H9 (cell line): ENCODE results near the gene TIGD3. TPM values are rescaled to one million over a fixed set of nuclear protein-coding genes. Genes with fewer than 3 reads are reported as not detected.

Experiments used
- DNase-seq: peaks from one replicate; pipeline ENCODE4 v3.0.0-alpha.2; 2017
- H2AFZ ChIP-seq: one replicate; pipeline ENCODE4 v1.6.1; 2013; ENCODE audit warnings: mild to moderate bottlenecking, low read length, control low read depth, moderate library complexity
- H2AK5ac ChIP-seq: 2 replicates; pipeline ENCODE4 v1.6.1; 2013; ENCODE audit warnings: low read length, control low read depth, mixed read lengths; ENCODE audit not compliant: insufficient read length
- H2BK120ac ChIP-seq: one replicate; pipeline ENCODE4 v1.6.1; 2013; ENCODE audit warnings: low read depth, mild to moderate bottlenecking, low read length, control low read depth, inconsistent platforms; ENCODE audit not compliant: poor library complexity, severe bottlenecking
- H2BK12ac ChIP-seq: 2 replicates; pipeline ENCODE4 v1.6.1; 2013; ENCODE audit warnings: low read length, control low read depth, mixed read lengths, low read depth; ENCODE audit not compliant: insufficient read length
- H2BK15ac ChIP-seq: 2 replicates; pipeline ENCODE4 v1.6.1; 2013; ENCODE audit warnings: low read depth, low read length, control low read depth
- H2BK20ac ChIP-seq: one replicate; pipeline ENCODE4 v1.6.1; 2013; ENCODE audit warnings: low read depth, mild to moderate bottlenecking, low read length, control low read depth, inconsistent platforms; ENCODE audit not compliant: poor library complexity, severe bottlenecking
- H2BK5ac ChIP-seq: 2 replicates; pipeline ENCODE4 v1.6.1; 2013; ENCODE audit warnings: low read length, control low read depth, mixed read lengths; ENCODE audit not compliant: insufficient read length
- H3K14ac ChIP-seq: 2 replicates; pipeline ENCODE4 v1.6.1; 2013; ENCODE audit warnings: low read length, control low read depth; ENCODE audit not compliant: insufficient read depth
- H3K18ac ChIP-seq: 2 replicates; pipeline ENCODE4 v1.6.1; 2013; ENCODE audit warnings: low read depth, mild to moderate bottlenecking, mixed read lengths, low read length, control low read depth; ENCODE audit not compliant: insufficient read length
- H3K23ac ChIP-seq: 2 replicates; pipeline ENCODE4 v1.6.1; 2013; ENCODE audit warnings: low read length, control low read depth, mixed read lengths, low read depth; ENCODE audit not compliant: insufficient read length
- H3K23me2 ChIP-seq: 2 replicates; pipeline ENCODE4 v1.6.1; 2013; ENCODE audit warnings: low read depth, mild to moderate bottlenecking, mixed read lengths, low read length, control low read depth; ENCODE audit not compliant: insufficient read length, poor library complexity, severe bottlenecking
- H3K27ac ChIP-seq: 2 replicates; pipeline ENCODE4 v1.5.1; 2013; ENCODE audit warnings: low read length, control low read depth, mixed read lengths, low read depth; ENCODE audit not compliant: insufficient read length
- H3K27me3 ChIP-seq: 2 replicates; pipeline ENCODE4 v1.6.1; 2013; ENCODE audit warnings: low read length, control low read depth, inconsistent platforms; ENCODE audit not compliant: insufficient read depth
- H3K4ac ChIP-seq: 2 replicates; pipeline ENCODE4 v1.6.1; 2013; ENCODE audit warnings: low read depth, mild to moderate bottlenecking, control low read depth, inconsistent platforms, low read length, moderate library complexity
- H3K4me1 ChIP-seq: 2 replicates; pipeline ENCODE4 v1.6.1; 2013; ENCODE audit warnings: low read length, control low read depth, inconsistent platforms; ENCODE audit not compliant: insufficient read depth
- H3K4me2 ChIP-seq: 2 replicates; pipeline ENCODE4 v1.6.1; 2013; ENCODE audit warnings: low read length, control low read depth, mixed read lengths; ENCODE audit not compliant: insufficient read length, insufficient read depth
- H3K56ac ChIP-seq: 2 replicates; pipeline ENCODE4 v1.6.1; 2013; ENCODE audit warnings: low read depth, mild to moderate bottlenecking, mixed read lengths, low read length, control low read depth; ENCODE audit not compliant: insufficient read length
- H3K79me1 ChIP-seq: 2 replicates; pipeline ENCODE4 v1.6.1; 2013; ENCODE audit warnings: low read depth, mild to moderate bottlenecking, moderate library complexity, low read length, control low read depth, inconsistent platforms; ENCODE audit not compliant: insufficient read depth, poor library complexity, severe bottlenecking
- H3K79me2 ChIP-seq: 2 replicates; pipeline ENCODE4 v1.6.1; 2013; ENCODE audit warnings: low read length, control low read depth, inconsistent platforms; ENCODE audit not compliant: insufficient read depth
- H3K9ac ChIP-seq: 2 replicates; pipeline ENCODE4 v1.6.1; 2013; ENCODE audit warnings: low read length, control low read depth, mixed read lengths; ENCODE audit not compliant: insufficient read length; ENCODE audit errors: extremely low read depth
- H3K9me3 ChIP-seq: one replicate; pipeline ENCODE4 v1.6.1; 2013; ENCODE audit warnings: low read depth, low read length, inconsistent platforms; ENCODE audit not compliant: control insufficient read depth
- H3T11ph ChIP-seq: one replicate; pipeline ENCODE4 v1.6.1; 2013; ENCODE audit warnings: mild to moderate bottlenecking, low read length, control low read depth, inconsistent platforms
- H4K20me1 ChIP-seq: one replicate; pipeline ENCODE4 v1.6.1; 2013; ENCODE audit not compliant: control insufficient read depth, insufficient read length, insufficient read depth
- H4K5ac ChIP-seq: 2 replicates; pipeline ENCODE4 v1.6.1; 2013; ENCODE audit warnings: low read depth, mild to moderate bottlenecking, mixed read lengths, low read length, control low read depth; ENCODE audit not compliant: insufficient read length
- H4K8ac ChIP-seq: replicated peaks from 2 replicates; pipeline ENCODE4 v1.6.1; 2013; ENCODE audit warnings: low read length, control low read depth, mixed read lengths, low read depth; ENCODE audit not compliant: insufficient read length
- H4K91ac ChIP-seq: 2 replicates; pipeline ENCODE4 v1.6.1; 2013; ENCODE audit warnings: low read depth, mild to moderate bottlenecking, moderate library complexity, mixed read lengths, low read length, control low read depth; ENCODE audit not compliant: insufficient read length
- H3K27ac Mint-ChIP-seq, 3 experiments: 2 replicates in 2 of 3; 3 replicates in 1 of 3; pipeline ENCODE4 v1.8.0; 2020 to 2021; ENCODE audit warnings: mixed read lengths in 3 of 3, mild to moderate bottlenecking in 1 of 3, moderate library complexity in 1 of 3
- H3K27me3 Mint-ChIP-seq: 2 replicates; pipeline ENCODE4 v1.8.0; 2021; ENCODE audit warnings: low read depth, mild to moderate bottlenecking, moderate library complexity, mixed read lengths
- H3K36me3 Mint-ChIP-seq, 3 experiments: 2 replicates in 2 of 3; 3 replicates in 1 of 3; pipeline ENCODE4 v1.8.0; 2020 to 2021; ENCODE audit warnings: low read depth in 3 of 3, mixed read lengths in 3 of 3; ENCODE audit not compliant: insufficient read depth in 1 of 3
- H3K4me1 Mint-ChIP-seq, 2 experiments: 2 replicates each; pipeline ENCODE4 v1.8.0; 2020; ENCODE audit warnings: mixed read lengths in 2 of 2
- H3K4me3 Mint-ChIP-seq, 2 experiments: 2 replicates in 1 of 2; 3 replicates in 1 of 2; pipeline ENCODE4 v1.8.0; 2020 to 2021; ENCODE audit warnings: mild to moderate bottlenecking in 2 of 2, mixed read lengths in 2 of 2, moderate library complexity in 1 of 2
- H3K9me3 Mint-ChIP-seq, 2 experiments: 2 replicates in 1 of 2; 3 replicates in 1 of 2; pipeline ENCODE4 v1.8.0; 2020; ENCODE audit warnings: mild to moderate bottlenecking in 2 of 2, mixed read lengths in 2 of 2, moderate library complexity in 1 of 2
- CTCF ChIP-seq: fragments of 200-600 bp; sonication (generic); conservative IDR thresholded peaks from 3 replicates; pipeline ENCODE4 v1.8.0; 2021; ENCODE audit warnings: antibody characterized with exemption, mild to moderate bottlenecking
- WGBS: extraction: QIAGEN DNeasy Blood & Tissue Kit; methylation state at CpG from one replicate; pipeline ENCODE4 v1.1.7; 2013; ENCODE audit warnings: missing lambda C conversion rate, low lambda C conversion rate, mixed read lengths; ENCODE audit not compliant: insufficient read length; ENCODE audit errors: extremely low coverage; 5-methylcytosine and 5-hydroxymethylcytosine counted together
- total RNA-seq: library from RNA; stranded (reverse); gene quantifications from 2 replicates; pipeline ENCODE4 v1.2.1, GENCODE V29; 2021

Gene TIGD3
- total RNA-seq, 1 experiment from 2014 or later, result 0.66 TPM

GRCh38 chr11:65380460-65381119 lies 26.0 kb downstream of the TIGD3 start:
- H3K4me3 Mint-ChIP-seq, result no peak overlapping the region
- DNase-seq, result peak; percentile 62
- no peak overlapping the region for H2BK12ac ChIP-seq
- H3K4ac ChIP-seq, result no peak overlapping the region
- no peaks in the 10 kb centered on the region for H3K9me3 Mint-ChIP-seq
- no peak overlapping the region for H3K56ac ChIP-seq
- H3K79me2 ChIP-seq, result no peaks in the 10 kb centered on the region
- no peak overlapping the region for H3K9ac ChIP-seq
- H3K9me3 ChIP-seq, result no peaks in the 10 kb centered on the region
- peaks cover 4% of the 10 kb centered on the region for H3K27me3 Mint-ChIP-seq
- no peak overlapping the region for H3K27ac Mint-ChIP-seq
- no peak overlapping the region for H3K23ac ChIP-seq
- no peak overlapping the region for H2BK20ac ChIP-seq
- no peak overlapping the region for H4K8ac ChIP-seq
- no peaks in the 10 kb centered on the region for H4K20me1 ChIP-seq
- no peaks in the 10 kb centered on the region for H3K79me1 ChIP-seq
- no peak overlapping the region for H3K27ac ChIP-seq
- H3K4me2 ChIP-seq, result no peak overlapping the region
- H2BK15ac ChIP-seq, result no peak overlapping the region
- no CpG with 5 or more reads among the region's 16 CpGs for WGBS
- peaks cover 17 to 18% of the 10 kb centered on the region in 2 experiments for H3K4me1 Mint-ChIP-seq
- H3T11ph ChIP-seq, result no peak overlapping the region
- H3K14ac ChIP-seq, result no peak overlapping the region
- no peaks in the 10 kb centered on the region for H3K36me3 Mint-ChIP-seq
- TF ChIP-seq CTCF, result peak; percentile 37; the same call in 2 of the 3 replicates
- H2BK5ac ChIP-seq, result no peak overlapping the region
- H2AK5ac ChIP-seq, result no peak overlapping the region
- H3K27me3 ChIP-seq, result no peaks in the 10 kb centered on the region
- H3K4me1 ChIP-seq, result 0 out of 2 replicates have a peak, but pooled peaks cover 2% of the 10 kb centered on the region
- H2AFZ ChIP-seq, result no peak overlapping the region
- H4K91ac ChIP-seq, result no peak overlapping the region
- H2BK120ac ChIP-seq, result no peak overlapping the region
- no peak overlapping the region for H4K5ac ChIP-seq
- no peak overlapping the region for H3K18ac ChIP-seq
- no peaks in the 10 kb centered on the region for H3K23me2 ChIP-seq
